Measurements from ENCODE around the gene FIZ1.

FIZ1 gene

DNA sequence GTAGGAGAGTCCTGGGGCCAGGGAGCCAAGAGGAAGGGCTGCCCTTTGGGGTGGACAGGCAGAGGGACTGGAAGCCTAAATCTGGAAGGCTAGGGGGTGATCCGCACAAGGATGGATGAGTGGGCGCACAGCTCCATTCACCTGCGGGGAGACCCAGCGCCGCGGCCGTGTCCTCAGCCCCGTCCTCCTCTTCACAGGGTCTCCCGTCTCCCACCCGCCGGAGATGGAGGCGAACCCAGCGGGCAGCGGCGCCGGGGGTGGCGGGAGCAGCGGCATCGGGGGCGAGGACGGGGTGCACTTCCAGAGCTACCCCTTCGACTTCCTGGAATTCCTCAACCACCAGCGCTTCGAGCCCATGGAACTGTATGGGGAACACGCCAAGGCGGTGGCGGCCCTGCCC is 14.1 kb upstream of the FIZ1 start:
- no peak for DNase-seq (ENCODE audit: low read depth)
- TF ChIP-seq, protein P1, sequence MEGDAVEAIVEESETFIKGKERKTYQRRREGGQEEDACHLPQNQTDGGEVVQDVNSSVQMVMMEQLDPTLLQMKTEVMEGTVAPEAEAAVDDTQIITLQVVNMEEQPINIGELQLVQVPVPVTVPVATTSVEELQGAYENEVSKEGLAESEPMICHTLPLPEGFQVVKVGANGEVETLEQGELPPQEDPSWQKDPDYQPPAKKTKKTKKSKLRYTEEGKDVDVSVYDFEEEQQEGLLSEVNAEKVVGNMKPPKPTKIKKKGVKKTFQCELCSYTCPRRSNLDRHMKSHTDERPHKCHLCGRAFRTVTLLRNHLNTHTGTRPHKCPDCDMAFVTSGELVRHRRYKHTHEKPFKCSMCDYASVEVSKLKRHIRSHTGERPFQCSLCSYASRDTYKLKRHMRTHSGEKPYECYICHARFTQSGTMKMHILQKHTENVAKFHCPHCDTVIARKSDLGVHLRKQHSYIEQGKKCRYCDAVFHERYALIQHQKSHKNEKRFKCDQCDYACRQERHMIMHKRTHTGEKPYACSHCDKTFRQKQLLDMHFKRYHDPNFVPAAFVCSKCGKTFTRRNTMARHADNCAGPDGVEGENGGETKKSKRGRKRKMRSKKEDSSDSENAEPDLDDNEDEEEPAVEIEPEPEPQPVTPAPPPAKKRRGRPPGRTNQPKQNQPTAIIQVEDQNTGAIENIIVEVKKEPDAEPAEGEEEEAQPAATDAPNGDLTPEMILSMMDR (conservative IDR thresholded peaks at IDR 0.05; ENCODE audit: low read length): no peak
- no peak overlapping the region for H3K4me3 ChIP-seq (ENCODE audit: low read length)

DNA sequence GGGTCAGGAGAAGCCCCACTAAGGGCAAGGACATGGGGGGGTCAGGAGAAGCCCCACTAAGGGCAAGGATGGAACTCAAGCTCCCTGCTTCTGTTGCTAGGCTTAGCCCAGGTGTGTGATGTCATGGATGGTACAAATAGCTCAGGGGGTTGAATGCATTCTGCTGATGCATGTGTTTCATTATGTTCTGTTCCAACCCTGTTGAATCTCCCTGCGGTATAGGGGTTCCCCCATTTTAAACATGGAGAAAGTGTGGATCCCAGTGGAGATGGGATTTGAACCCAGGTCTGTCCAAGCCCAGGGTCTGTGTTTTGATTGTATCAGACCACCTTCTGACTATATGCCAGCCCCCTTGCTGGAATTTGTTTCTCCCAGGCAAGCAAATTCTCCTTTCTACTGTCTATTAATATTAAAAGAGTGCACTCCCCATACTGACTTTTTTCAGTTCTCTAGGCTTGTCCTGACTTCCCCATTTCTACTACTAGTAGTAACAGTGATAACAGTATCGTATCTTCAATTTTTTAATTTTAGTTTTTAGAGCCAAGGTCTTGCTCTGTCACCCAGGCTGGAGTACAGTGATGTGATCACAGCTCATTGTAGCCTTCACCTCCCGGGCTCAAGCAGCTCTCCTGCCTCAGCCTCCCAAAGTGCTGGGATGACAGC is 12.8 kb upstream of the FIZ1 start:
- DNase-seq (ENCODE audit: low read depth): no peak
- no peak overlapping the region for H3K4me3 ChIP-seq (ENCODE audit: low read length)
- TF ChIP-seq, protein P1 (conservative IDR thresholded peaks at IDR 0.05; ENCODE audit: low read length): no peak

DNA sequence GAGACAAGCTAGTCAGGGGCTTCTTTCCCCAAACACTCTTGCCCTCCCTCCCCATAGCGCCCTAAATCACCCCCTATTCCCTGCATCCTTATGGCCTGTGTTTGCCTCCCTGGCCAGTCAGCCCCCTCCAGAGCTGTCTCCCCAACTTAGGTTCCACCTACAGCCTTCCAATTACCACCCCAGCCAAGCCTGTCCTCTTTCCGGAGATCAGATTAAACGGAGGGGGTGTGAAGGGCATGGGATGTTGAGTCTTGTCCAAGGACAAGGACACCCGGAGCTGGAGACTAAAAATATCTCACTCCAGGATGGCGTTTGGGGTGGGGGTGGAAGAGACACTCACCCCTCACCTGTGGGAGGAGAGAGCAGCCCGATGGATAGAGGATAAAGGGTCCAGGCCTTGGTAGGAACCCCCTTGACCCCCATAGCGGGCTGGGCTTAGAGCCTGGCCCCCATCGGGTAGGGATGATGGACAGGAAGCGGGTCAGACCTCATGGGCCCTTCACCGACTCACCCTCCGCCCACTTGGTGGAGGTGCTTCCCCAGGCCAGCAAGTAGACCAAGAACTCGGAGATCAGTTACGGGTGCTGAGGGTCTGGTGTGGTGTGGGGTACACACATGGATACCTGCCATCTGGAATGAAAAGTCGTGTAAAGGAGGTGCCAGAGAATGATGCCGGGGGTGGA is 12.1 kb upstream of the FIZ1 start:
- TF ChIP-seq, protein P1 (conservative IDR thresholded peaks at IDR 0.05; ENCODE audit: low read length): no peak
- no peak for DNase-seq (ENCODE audit: low read depth)
- H3K4me3 ChIP-seq (ENCODE audit: low read length): no peak overlapping the region

DNA sequence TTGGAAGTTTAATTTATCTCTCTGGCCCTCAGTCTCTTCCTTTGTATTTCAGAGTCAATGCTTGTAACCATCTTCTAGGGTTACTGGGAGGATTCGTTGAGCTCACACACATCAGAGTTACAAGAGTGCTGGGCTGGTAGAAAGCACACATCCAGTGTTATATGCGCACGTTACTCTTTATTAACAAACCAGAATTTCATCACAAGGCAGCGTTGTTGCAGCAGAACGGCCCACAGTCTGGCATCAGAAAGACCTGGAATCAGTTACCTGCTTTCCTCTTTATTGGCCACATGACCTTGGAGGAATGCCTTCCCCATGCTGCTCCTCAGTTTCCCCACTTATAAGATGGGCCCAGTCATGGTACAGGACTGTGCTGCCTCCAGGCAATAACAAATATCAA is 10.0 kb upstream of the FIZ1 start:
- no peak for DNase-seq (ENCODE audit: low read depth)

DNA sequence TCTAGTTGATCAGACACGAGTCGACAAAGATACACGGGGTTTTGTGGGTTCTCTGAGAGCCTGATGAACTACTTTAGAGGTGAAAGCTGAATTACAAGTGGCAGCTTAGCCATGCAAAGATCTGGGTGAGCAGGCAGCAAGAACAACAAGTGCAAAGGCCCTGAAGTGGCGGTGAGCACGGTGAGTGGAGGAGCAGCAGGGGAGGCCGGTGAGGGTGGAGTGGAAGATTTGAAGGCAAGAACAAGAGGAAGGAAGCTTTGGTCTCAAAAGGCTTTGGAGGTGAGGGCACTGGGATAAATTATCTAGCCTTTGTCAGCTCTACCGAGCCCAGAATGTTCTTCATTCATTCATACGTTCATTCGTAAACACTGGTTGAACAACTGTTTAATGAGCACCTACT is 7.5 kb upstream of the FIZ1 start:
- peak overlapping the region; percentile 91 for H3K4me3 ChIP-seq (ENCODE audit: low read length)
- TF ChIP-seq, protein P1 (conservative IDR thresholded peaks at IDR 0.05; ENCODE audit: low read length): no peak
- no peak for DNase-seq (ENCODE audit: low read depth)

More for the DNA sequence above, 10.0 kb upstream of the FIZ1 start:
- no peak overlapping the region for H3K4me3 ChIP-seq (ENCODE audit: low read length)
- TF ChIP-seq, protein P1 (conservative IDR thresholded peaks at IDR 0.05; ENCODE audit: low read length): no peak

DNA sequence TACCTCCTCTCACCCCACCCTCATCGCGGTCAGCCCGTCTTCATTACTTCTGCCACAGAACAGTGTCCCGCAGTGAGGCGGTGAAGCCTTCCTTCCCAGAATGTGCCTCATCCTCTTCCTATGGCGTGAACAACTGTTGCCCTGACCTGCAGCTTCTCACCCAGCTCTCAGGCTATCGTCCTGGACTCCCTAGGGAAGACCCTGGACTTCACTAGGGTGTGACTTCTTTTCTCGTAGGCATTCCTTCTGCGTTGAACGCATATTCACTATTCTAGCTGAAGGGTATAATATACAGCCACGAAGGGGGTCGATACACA is 7.1 kb upstream of the FIZ1 start:
- DNase-seq (ENCODE audit: low read depth): no peak
- H3K4me3 ChIP-seq (ENCODE audit: low read length): peak overlapping the region; percentile 91
- TF ChIP-seq, protein P1 (conservative IDR thresholded peaks at IDR 0.05; ENCODE audit: low read length): no peak
